Neural crest cell (in vitro differentiated cells): Measurements from ENCODE around the gene TSPAN8. TPM values are rescaled to one million over a fixed set of nuclear protein-coding genes. Genes with fewer than 3 reads are reported as not detected.

Experiments
- DNase-seq: peaks from one replicate; pipeline ENCODE4 v3.0.0; 2021; ENCODE audit warnings: low read depth, mixed read lengths, low spot score
- H3K27ac Mint-ChIP-seq: one replicate; pipeline ENCODE4 v1.8.0; 2021; ENCODE audit warnings: mild to moderate bottlenecking, mixed read lengths; ENCODE audit not compliant: unreplicated experiment
- H3K27me3 Mint-ChIP-seq: 2 replicates; pipeline ENCODE4 v1.8.0; 2021; ENCODE audit warnings: low read depth, mild to moderate bottlenecking, mixed read lengths
- H3K36me3 Mint-ChIP-seq: 2 replicates; pipeline ENCODE4 v1.8.0; 2021; ENCODE audit warnings: low read depth, mild to moderate bottlenecking, mixed read lengths
- H3K4me1 Mint-ChIP-seq: 2 replicates; pipeline ENCODE4 v1.8.0; 2021; ENCODE audit warnings: mixed read lengths
- H3K4me3 Mint-ChIP-seq: one replicate; pipeline ENCODE4 v1.8.0; 2021; ENCODE audit warnings: mild to moderate bottlenecking, mixed read lengths
- H3K9me3 Mint-ChIP-seq: 2 replicates; pipeline ENCODE4 v1.8.0; 2021; ENCODE audit warnings: mixed read lengths
- total RNA-seq: library from RNA; stranded (reverse); gene quantifications from 2 replicates; pipeline ENCODE4 v1.2.1, GENCODE V29; 2021
- TF ChIP-seq, protein P1 (sequence below): fragments of 200-600 bp; sonication (generic); conservative IDR thresholded peaks from 2 replicates; pipeline ENCODE4 v1.5.0; 2021; ENCODE audit warnings: antibody characterized with exemption, mild to moderate bottlenecking

Gene TSPAN8
- total RNA-seq, 1 donor from 2014 or later, result not detected

- H3K27ac Mint-ChIP-seq, result no peak overlapping the region
- no peak overlapping the region for H3K4me3 Mint-ChIP-seq
- H3K9me3 Mint-ChIP-seq, result peaks cover 4% of the 10 kb centered on the region
- H3K36me3 Mint-ChIP-seq, result no peaks in the 10 kb centered on the region
- H3K27me3 Mint-ChIP-seq, result no peaks in the 10 kb centered on the region
- H3K4me1 Mint-ChIP-seq, result peaks cover 11% of the 10 kb centered on the region
- no peak for DNase-seq
- TF ChIP-seq, protein P1, sequence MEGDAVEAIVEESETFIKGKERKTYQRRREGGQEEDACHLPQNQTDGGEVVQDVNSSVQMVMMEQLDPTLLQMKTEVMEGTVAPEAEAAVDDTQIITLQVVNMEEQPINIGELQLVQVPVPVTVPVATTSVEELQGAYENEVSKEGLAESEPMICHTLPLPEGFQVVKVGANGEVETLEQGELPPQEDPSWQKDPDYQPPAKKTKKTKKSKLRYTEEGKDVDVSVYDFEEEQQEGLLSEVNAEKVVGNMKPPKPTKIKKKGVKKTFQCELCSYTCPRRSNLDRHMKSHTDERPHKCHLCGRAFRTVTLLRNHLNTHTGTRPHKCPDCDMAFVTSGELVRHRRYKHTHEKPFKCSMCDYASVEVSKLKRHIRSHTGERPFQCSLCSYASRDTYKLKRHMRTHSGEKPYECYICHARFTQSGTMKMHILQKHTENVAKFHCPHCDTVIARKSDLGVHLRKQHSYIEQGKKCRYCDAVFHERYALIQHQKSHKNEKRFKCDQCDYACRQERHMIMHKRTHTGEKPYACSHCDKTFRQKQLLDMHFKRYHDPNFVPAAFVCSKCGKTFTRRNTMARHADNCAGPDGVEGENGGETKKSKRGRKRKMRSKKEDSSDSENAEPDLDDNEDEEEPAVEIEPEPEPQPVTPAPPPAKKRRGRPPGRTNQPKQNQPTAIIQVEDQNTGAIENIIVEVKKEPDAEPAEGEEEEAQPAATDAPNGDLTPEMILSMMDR, result no peak
These were observed 6.9 kb upstream of the TSPAN8 start for GRCh38 chr12:71164568-71165197.

DNA sequence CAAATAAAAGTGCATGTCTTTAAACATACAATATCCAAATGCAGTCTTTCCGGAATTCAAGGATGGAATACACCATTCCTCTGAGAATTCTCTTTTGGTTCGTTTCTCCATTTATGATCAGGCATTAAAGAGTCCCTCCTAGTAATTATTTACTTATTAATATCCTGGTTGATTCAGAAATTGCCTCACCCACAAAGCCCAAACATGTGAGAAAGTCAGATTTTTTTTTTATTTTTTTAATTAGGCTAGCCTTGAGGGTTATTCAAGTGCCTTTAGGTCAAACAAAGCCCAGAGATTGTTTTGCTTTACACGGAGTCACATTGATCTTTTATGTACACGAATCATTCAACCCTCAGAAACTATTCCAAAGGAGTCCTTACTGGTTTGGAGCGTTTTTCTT lies 6.4 kb upstream of the TSPAN8 start:
- TF ChIP-seq, protein P1, result no peak
- no peak overlapping the region for H3K4me3 Mint-ChIP-seq
- H3K27ac Mint-ChIP-seq, result no peak overlapping the region
- H3K9me3 Mint-ChIP-seq, result peaks cover 4% of the 10 kb centered on the region
- H3K36me3 Mint-ChIP-seq, result no peaks in the 10 kb centered on the region
- DNase-seq, result no peak
- H3K4me1 Mint-ChIP-seq, result peaks cover 11% of the 10 kb centered on the region
- H3K27me3 Mint-ChIP-seq, result no peaks in the 10 kb centered on the region

DNA sequence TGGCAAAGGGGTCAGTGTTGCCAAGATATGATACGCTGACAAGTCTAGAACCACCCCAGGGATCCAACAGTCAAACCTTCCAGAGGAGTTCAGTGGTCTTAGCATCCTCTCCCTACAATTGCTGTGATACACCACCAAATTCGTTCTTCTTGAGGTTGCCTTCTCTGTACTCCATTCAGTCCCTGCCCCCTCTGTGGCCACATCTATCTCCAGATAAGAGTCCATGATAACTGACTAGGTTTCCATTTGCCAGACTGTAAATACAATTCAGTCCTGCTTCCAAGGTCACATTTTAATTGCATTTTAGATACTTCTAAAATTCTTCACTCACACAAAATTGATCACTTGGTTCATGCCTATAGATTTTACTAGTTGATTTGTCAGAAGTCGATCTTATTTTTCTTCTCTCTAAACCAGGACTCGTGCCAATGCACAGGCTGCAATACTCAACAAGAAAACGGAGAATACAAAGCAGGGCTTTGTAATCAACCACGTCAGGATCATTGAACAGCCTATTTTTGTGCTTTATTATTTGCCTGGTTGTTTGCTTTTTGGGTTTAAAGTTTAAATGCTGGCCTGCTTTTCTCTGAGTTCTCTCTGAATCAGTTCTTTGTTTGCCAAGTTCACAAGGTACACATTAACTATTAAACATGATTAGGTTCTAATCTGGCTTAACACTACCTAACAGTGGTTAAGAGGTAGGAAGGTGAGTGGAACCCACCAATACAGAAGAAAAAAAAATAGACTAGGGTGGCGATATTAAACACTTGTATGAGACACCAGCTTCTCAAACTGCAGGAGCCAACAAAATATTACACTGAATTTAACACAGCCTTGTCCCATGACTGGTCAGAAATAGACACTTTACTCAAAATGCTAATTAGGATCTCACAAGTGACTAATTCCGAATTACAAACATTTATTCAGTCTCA lies 5.3 kb upstream of the TSPAN8 start:
- TF ChIP-seq, protein P1, result no peak

GRCh38 chr12:71161591-71161990 lies 3.8 kb upstream of the TSPAN8 start:
- DNase-seq, result no peak
- TF ChIP-seq, protein P1, result no peak
- Mint-ChIP-seq H3K27me3 (no peaks in the 10 kb centered on the region), H3K9me3 (no peaks in the 10 kb centered on the region), H3K4me3 (no peak overlapping the region), H3K4me1 (peaks cover 11% of the 10 kb centered on the region), H3K27ac (no peak overlapping the region), H3K36me3 (no peaks in the 10 kb centered on the region)

More for the DNA sequence above, 5.3 kb upstream of the TSPAN8 start:
- Mint-ChIP-seq H3K36me3 (no peaks in the 10 kb centered on the region), H3K27me3 (no peaks in the 10 kb centered on the region), H3K4me1 (peaks cover 11% of the 10 kb centered on the region), H3K4me3 (no peak overlapping the region), H3K9me3 (peaks cover 4% of the 10 kb centered on the region), H3K27ac (no peak overlapping the region)
- DNase-seq, result no peak

DNA sequence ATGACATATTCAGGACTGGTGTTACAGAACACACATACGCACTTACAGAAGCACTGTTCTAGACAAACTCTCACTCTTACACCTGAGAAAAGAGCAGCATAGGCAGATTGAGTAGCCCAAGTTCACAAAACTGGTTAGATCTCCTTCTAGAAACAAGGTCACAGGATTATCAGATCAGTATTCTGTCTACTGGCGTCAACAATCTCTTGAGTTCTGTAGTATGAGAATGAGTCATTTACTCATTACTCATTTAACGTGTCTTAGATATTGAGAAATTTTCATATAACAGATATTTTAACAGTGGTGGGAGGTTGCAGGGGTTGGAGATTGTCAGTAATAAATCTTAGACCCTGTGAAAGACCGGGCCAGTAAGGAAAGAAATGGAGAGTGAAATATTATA lies 2.8 kb upstream of the TSPAN8 start:
- H3K4me1 Mint-ChIP-seq, result peaks cover 11% of the 10 kb centered on the region
- no peak for DNase-seq
- H3K9me3 Mint-ChIP-seq, result no peaks in the 10 kb centered on the region
- H3K27me3 Mint-ChIP-seq, result no peaks in the 10 kb centered on the region
- no peak overlapping the region for H3K27ac Mint-ChIP-seq
- TF ChIP-seq, protein P1, result no peak
- no peak overlapping the region for H3K4me3 Mint-ChIP-seq
- H3K36me3 Mint-ChIP-seq, result no peaks in the 10 kb centered on the region
